ENCODE data around the gene TAOK3. TPM values are rescaled to one million over a fixed set of nuclear protein-coding genes. Genes with fewer than 3 reads are reported as not detected.

TAOK3 gene
- total and polyA plus RNA-seq, 9 of the 15 experiments (the other 6 are each of a cell fraction or from before 2014, with no cell fraction given), result 24.3 to 83.5 (median 47.1) TPM

DNA sequence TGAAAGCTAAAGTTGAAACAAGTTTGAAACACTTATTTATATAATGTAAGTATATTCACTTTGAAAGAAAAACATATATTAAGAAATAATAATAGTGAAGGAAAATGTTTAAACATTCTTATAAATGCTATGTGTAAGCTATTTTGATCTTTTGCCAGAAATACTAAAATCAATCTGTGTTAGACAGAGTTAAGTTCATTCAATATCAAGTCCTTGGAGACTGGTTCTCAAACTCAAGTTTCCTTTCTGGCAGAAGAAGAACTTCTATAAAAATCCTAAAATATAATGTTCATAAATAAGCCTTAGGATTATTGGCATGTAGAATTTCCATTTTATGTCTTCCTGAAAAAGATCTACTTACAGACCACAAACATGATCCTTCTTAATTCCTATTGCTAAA, 45.3 kb downstream of the TAOK3 start:
- no peak overlapping the region for H3K4me2 ChIP-seq (ENCODE audit: insufficient read depth, low read length)
- intact Hi-C loops (cut with micrococcal nuclease) (no loop called here), in situ Hi-C loops (cut with MboI) (no loop called here)
- no peak for DNase-seq (ENCODE audit: extremely low read depth in 1 of 4, low spot score in 3 of 4)
- peaks cover 55% of the 10 kb centered on the region for H3K79me2 ChIP-seq (ENCODE audit: control insufficient read depth, insufficient read depth, low read length)
- ChIA-PET CTCF (ENCODE audit: low intra/inter-chr PET ratio) (no interaction called here), POLR2A (no interaction called here)
- no peak overlapping the region for H3K9ac ChIP-seq (ENCODE audit: insufficient read depth in 1 of 2, low read depth in 2 of 2, low read length in 2 of 2)
- no peaks in the 10 kb centered on the region for H3K9me1 ChIP-seq (ENCODE audit: control insufficient read depth, insufficient read depth, low read length)
- H2AFZ ChIP-seq (ENCODE audit: low read depth, low read length), result no peak overlapping the region
- no peak overlapping the region for H3K27ac ChIP-seq (ENCODE audit: extremely low read depth, low read depth, low read length)
- H3K9me3 ChIP-seq (replicated peaks; ENCODE audit: control insufficient read depth, insufficient read depth, low read depth, low read length), result no peaks in the 10 kb centered on the region
- peaks cover 13 to 14% of the 10 kb centered on the region in 2 experiments for H3K4me1 ChIP-seq (replicated peaks in 1 of 2; ENCODE audit: control insufficient read depth in 2 of 2, insufficient read depth in 2 of 2, low read length in 2 of 2)
- H3K4me3 ChIP-seq, result no peak overlapping the region
- no peaks in the 10 kb centered on the region; the same call in 2 of the 3 replicates for H3K36me3 ChIP-seq (ENCODE audit: control insufficient read depth, insufficient read depth, low read length)
- no peaks in the 10 kb centered on the region; the same call in 1 of the 2 replicates for H4K20me1 ChIP-seq (replicated peaks; ENCODE audit: control insufficient read depth, insufficient read depth, low read length)
- no peak for FAIRE-seq
- BruUV-seq (replicated peaks), result no TSS peak
- no peak for TF ChIP-seq BMI1 (IDR thresholded peaks at IDR 0.05; ENCODE audit: low read length)
- no peak for TF ChIP-seq ARID1B (IDR thresholded peaks at IDR 0.05)
- TF ChIP-seq ZNF655 (CRISPR knock-in tag; IDR thresholded peaks at IDR 0.05), result no peak
- no peak for TF ChIP-seq SMARCA5 (IDR thresholded peaks at IDR 0.05)
- no peak for TF ChIP-seq CBFA2T3 (IDR thresholded peaks at IDR 0.05)
- TF ChIP-seq ZNF3 (CRISPR knock-in tag; IDR thresholded peaks at IDR 0.05), result no peak
- no peak for TF ChIP-seq MITF (IDR thresholded peaks at IDR 0.05)
- TF ChIP-seq ZBTB7A (IDR thresholded peaks at IDR 0.05; ENCODE audit: borderline replicate concordance, control insufficient read depth, low read depth, low read length), result no peak
- TF ChIP-seq, protein P1, sequence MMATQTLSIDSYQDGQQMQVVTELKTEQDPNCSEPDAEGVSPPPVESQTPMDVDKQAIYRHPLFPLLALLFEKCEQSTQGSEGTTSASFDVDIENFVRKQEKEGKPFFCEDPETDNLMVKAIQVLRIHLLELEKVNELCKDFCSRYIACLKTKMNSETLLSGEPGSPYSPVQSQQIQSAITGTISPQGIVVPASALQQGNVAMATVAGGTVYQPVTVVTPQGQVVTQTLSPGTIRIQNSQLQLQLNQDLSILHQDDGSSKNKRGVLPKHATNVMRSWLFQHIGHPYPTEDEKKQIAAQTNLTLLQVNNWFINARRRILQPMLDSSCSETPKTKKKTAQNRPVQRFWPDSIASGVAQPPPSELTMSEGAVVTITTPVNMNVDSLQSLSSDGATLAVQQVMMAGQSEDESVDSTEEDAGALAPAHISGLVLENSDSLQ (IDR thresholded peaks at IDR 0.05), result no peak
- TF ChIP-seq CHD1 (IDR thresholded peaks at IDR 0.05; ENCODE audit: low read length), result no peak
- no peak for ATAC-seq
- no peaks in the 10 kb centered on the region for H3K27me3 ChIP-seq (ENCODE audit: control insufficient read depth in 2 of 2, insufficient read depth in 2 of 2, low read length in 2 of 2)

Measured in K562 (cell line).